ENCODE measurements around the gene MBNL1.

DNA sequence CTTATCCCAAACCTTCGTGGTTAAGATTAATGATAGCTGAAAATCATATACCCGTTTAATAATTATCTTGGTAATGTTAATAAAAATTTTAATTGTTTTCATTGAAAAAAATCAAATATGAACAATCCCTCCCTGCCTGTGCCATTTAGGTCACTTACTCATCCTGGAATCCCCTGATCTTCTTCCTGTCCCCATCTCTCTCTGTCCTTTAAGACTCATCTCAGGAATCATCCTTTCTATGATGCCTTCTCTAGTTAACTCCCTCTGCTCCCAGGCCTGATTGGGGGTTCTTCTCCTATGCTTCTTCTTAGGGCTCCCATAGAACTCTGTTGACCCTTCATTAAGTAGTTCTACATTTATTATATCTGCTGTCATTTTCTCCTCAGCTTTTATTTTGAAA lies 91.6 kb downstream of the MBNL1 start:
- TF ChIP-seq, protein P1, sequence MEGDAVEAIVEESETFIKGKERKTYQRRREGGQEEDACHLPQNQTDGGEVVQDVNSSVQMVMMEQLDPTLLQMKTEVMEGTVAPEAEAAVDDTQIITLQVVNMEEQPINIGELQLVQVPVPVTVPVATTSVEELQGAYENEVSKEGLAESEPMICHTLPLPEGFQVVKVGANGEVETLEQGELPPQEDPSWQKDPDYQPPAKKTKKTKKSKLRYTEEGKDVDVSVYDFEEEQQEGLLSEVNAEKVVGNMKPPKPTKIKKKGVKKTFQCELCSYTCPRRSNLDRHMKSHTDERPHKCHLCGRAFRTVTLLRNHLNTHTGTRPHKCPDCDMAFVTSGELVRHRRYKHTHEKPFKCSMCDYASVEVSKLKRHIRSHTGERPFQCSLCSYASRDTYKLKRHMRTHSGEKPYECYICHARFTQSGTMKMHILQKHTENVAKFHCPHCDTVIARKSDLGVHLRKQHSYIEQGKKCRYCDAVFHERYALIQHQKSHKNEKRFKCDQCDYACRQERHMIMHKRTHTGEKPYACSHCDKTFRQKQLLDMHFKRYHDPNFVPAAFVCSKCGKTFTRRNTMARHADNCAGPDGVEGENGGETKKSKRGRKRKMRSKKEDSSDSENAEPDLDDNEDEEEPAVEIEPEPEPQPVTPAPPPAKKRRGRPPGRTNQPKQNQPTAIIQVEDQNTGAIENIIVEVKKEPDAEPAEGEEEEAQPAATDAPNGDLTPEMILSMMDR (IDR thresholded peaks at IDR 0.05; ENCODE audit: low read length), result no peak
- TF ChIP-seq EZH2 (optimal IDR thresholded peaks at IDR 0.05; ENCODE audit: low read depth, low read length), result no peak
